Dendritic cell treated with granulocyte-macrophage colony-stimulating factor and Interleukin-4, amounts not matched to agents 40 ng/mL and 50 ng/mL, for 4 days (primary cell): ENCODE data around the gene LMX1A.

Experiments
- H3K27ac Mint-ChIP-seq: one replicate; pipeline ENCODE4 v1.8.0; 2022; ENCODE audit warnings: mild to moderate bottlenecking, mixed read lengths
- H3K27me3 Mint-ChIP-seq: one replicate; pipeline ENCODE4 v1.8.0; 2022; ENCODE audit warnings: mild to moderate bottlenecking, mixed read lengths
- H3K36me3 Mint-ChIP-seq: one replicate; pipeline ENCODE4 v1.8.0; 2022; ENCODE audit warnings: low read depth, mixed read lengths
- H3K4me1 Mint-ChIP-seq: one replicate; pipeline ENCODE4 v1.8.0; 2022; ENCODE audit warnings: low read depth, mixed read lengths
- H3K4me3 Mint-ChIP-seq: one replicate; pipeline ENCODE4 v1.8.0; 2022; ENCODE audit warnings: mild to moderate bottlenecking, moderate library complexity, mixed read lengths
- H3K9me3 Mint-ChIP-seq: one replicate; pipeline ENCODE4 v1.8.0; 2022; ENCODE audit warnings: mixed read lengths
- intact Hi-C: fragments of 100-400 bp; cut with micrococcal nuclease; formaldehyde crosslinking; loops from one replicate; pipeline ENCODE4 v1.15.0; 2022

LMX1A gene

GRCh38 chr1:165325460-165326203, 30.9 kb downstream of the LMX1A start:
- Mint-ChIP-seq H3K4me1 (no peaks in the 10 kb centered on the region), H3K27me3 (peaks cover 15% of the 10 kb centered on the region), H3K9me3 (no peaks in the 10 kb centered on the region), H3K36me3 (no peaks in the 10 kb centered on the region), H3K4me3 (no peak overlapping the region), H3K27ac (no peak overlapping the region)
- intact Hi-C loops: no loop called here

GRCh38 chr1:165324050-165324449, 32.5 kb downstream of the LMX1A start:
- Mint-ChIP-seq H3K4me3 (no peak overlapping the region), H3K27ac (no peak overlapping the region), H3K4me1 (no peaks in the 10 kb centered on the region), H3K36me3 (no peaks in the 10 kb centered on the region), H3K9me3 (no peaks in the 10 kb centered on the region), H3K27me3 (peaks cover 17% of the 10 kb centered on the region)
- intact Hi-C loops: no loop called here

GRCh38 chr1:165317612-165318011, 38.9 kb downstream of the LMX1A start:
- H3K36me3 Mint-ChIP-seq: no peaks in the 10 kb centered on the region
- no peaks in the 10 kb centered on the region for H3K4me1 Mint-ChIP-seq
- H3K9me3 Mint-ChIP-seq: no peaks in the 10 kb centered on the region
- intact Hi-C loops: no loop called here
- no peak overlapping the region for H3K27ac Mint-ChIP-seq
- no peak overlapping the region for H3K4me3 Mint-ChIP-seq
- peaks cover 13% of the 10 kb centered on the region for H3K27me3 Mint-ChIP-seq

- Mint-ChIP-seq H3K4me3 (no peak overlapping the region), H3K36me3 (no peaks in the 10 kb centered on the region), H3K9me3 (no peaks in the 10 kb centered on the region), H3K27ac (no peak overlapping the region), H3K27me3 (peaks cover 13% of the 10 kb centered on the region), H3K4me1 (no peaks in the 10 kb centered on the region)
- intact Hi-C loops: no loop called here
These were observed 40.3 kb downstream of the LMX1A start for GRCh38 chr1:165316153-165316772.

GRCh38 chr1:165315481-165315880, 41.0 kb downstream of the LMX1A start:
- Mint-ChIP-seq H3K4me3 (no peak overlapping the region), H3K36me3 (no peaks in the 10 kb centered on the region), H3K27ac (no peak overlapping the region), H3K4me1 (no peaks in the 10 kb centered on the region), H3K9me3 (no peaks in the 10 kb centered on the region), H3K27me3 (peaks cover 13% of the 10 kb centered on the region)
- intact Hi-C loops: no loop called here

- Mint-ChIP-seq H3K27ac (no peak overlapping the region), H3K36me3 (no peaks in the 10 kb centered on the region), H3K9me3 (no peaks in the 10 kb centered on the region), H3K4me3 (no peak overlapping the region), H3K4me1 (no peaks in the 10 kb centered on the region), H3K27me3 (peaks cover 10% of the 10 kb centered on the region)
- intact Hi-C loops: no loop called here
These were observed 42.6 kb downstream of the LMX1A start for GRCh38 chr1:165313903-165314302.

- Mint-ChIP-seq H3K9me3 (no peaks in the 10 kb centered on the region), H3K27me3 (peaks cover 9% of the 10 kb centered on the region), H3K27ac (no peak overlapping the region), H3K4me3 (no peak overlapping the region), H3K36me3 (no peaks in the 10 kb centered on the region), H3K4me1 (no peaks in the 10 kb centered on the region)
- intact Hi-C loops: no loop called here
These were observed 43.9 kb downstream of the LMX1A start for GRCh38 chr1:165312591-165312990.

- intact Hi-C loops: no loop called here
- no peak overlapping the region for H3K27ac Mint-ChIP-seq
- H3K27me3 Mint-ChIP-seq: no peaks in the 10 kb centered on the region
- no peaks in the 10 kb centered on the region for H3K4me1 Mint-ChIP-seq
- H3K4me3 Mint-ChIP-seq: no peak overlapping the region
- H3K36me3 Mint-ChIP-seq: no peaks in the 10 kb centered on the region
- H3K9me3 Mint-ChIP-seq: no peaks in the 10 kb centered on the region
These were observed 49.7 kb downstream of the LMX1A start for GRCh38 chr1:165306543-165307434.

- Mint-ChIP-seq H3K27me3 (peaks cover 2% of the 10 kb centered on the region), H3K27ac (no peak overlapping the region), H3K4me1 (no peaks in the 10 kb centered on the region), H3K36me3 (no peaks in the 10 kb centered on the region), H3K4me3 (no peak overlapping the region), H3K9me3 (no peaks in the 10 kb centered on the region)
- intact Hi-C loops: no loop called here
These were observed 53.1 kb downstream of the LMX1A start for GRCh38 chr1:165303386-165303785.

- intact Hi-C loops: no loop called here
- no peak overlapping the region for H3K4me3 Mint-ChIP-seq
- H3K27ac Mint-ChIP-seq: no peak overlapping the region
- peaks cover 2% of the 10 kb centered on the region for H3K27me3 Mint-ChIP-seq
- no peaks in the 10 kb centered on the region for H3K9me3 Mint-ChIP-seq
- no peaks in the 10 kb centered on the region for H3K36me3 Mint-ChIP-seq
- no peaks in the 10 kb centered on the region for H3K4me1 Mint-ChIP-seq
These were observed 56.1 kb downstream of the LMX1A start for GRCh38 chr1:165300400-165300903.

GRCh38 chr1:165298203-165298820, 58.2 kb downstream of the LMX1A start:
- intact Hi-C loops: no loop called here
- Mint-ChIP-seq H3K9me3 (no peaks in the 10 kb centered on the region), H3K27me3 (peaks cover 2% of the 10 kb centered on the region), H3K27ac (no peak overlapping the region), H3K36me3 (no peaks in the 10 kb centered on the region), H3K4me1 (no peaks in the 10 kb centered on the region), H3K4me3 (no peak overlapping the region)

GRCh38 chr1:165296205-165296604, 60.3 kb downstream of the LMX1A start:
- no peak overlapping the region for H3K4me3 Mint-ChIP-seq
- no peaks in the 10 kb centered on the region for H3K4me1 Mint-ChIP-seq
- H3K9me3 Mint-ChIP-seq: no peaks in the 10 kb centered on the region
- intact Hi-C loops: no loop called here
- no peaks in the 10 kb centered on the region for H3K36me3 Mint-ChIP-seq
- H3K27me3 Mint-ChIP-seq: peaks cover 2% of the 10 kb centered on the region
- H3K27ac Mint-ChIP-seq: no peak overlapping the region

- Mint-ChIP-seq H3K27ac (no peak overlapping the region), H3K27me3 (peaks cover 4% of the 10 kb centered on the region), H3K4me1 (no peaks in the 10 kb centered on the region), H3K4me3 (no peak overlapping the region), H3K36me3 (no peaks in the 10 kb centered on the region), H3K9me3 (no peaks in the 10 kb centered on the region)
- intact Hi-C loops: no loop called here
These were observed 66.4 kb downstream of the LMX1A start for GRCh38 chr1:165290148-165290547.

- Mint-ChIP-seq H3K27ac (no peak overlapping the region), H3K36me3 (no peaks in the 10 kb centered on the region), H3K9me3 (no peaks in the 10 kb centered on the region), H3K4me3 (no peak overlapping the region), H3K4me1 (no peaks in the 10 kb centered on the region), H3K27me3 (peaks cover 7% of the 10 kb centered on the region)
- intact Hi-C loops: no loop called here
These were observed 67.0 kb downstream of the LMX1A start for GRCh38 chr1:165289556-165289955.
